ENCODE results near the gene MMP7.

GRCh38 chr11:102500829-102501228 lies 29.7 kb downstream of the MMP7 start:
- TF ChIP-seq CTCF (IDR thresholded peaks at IDR 0.05; ENCODE audit: poor library complexity) (no peak), EZH2 (IDR thresholded peaks at IDR 0.05; ENCODE audit: borderline replicate concordance) (no peak), EZH2phosphoT487 (IDR thresholded peaks at IDR 0.05; ENCODE audit: low read depth, severe bottlenecking, unreplicated experiment) (no peak)

All from hepatocyte (in vitro differentiated cells).